Measurements from ENCODE around the gene TFEB.

DNA sequence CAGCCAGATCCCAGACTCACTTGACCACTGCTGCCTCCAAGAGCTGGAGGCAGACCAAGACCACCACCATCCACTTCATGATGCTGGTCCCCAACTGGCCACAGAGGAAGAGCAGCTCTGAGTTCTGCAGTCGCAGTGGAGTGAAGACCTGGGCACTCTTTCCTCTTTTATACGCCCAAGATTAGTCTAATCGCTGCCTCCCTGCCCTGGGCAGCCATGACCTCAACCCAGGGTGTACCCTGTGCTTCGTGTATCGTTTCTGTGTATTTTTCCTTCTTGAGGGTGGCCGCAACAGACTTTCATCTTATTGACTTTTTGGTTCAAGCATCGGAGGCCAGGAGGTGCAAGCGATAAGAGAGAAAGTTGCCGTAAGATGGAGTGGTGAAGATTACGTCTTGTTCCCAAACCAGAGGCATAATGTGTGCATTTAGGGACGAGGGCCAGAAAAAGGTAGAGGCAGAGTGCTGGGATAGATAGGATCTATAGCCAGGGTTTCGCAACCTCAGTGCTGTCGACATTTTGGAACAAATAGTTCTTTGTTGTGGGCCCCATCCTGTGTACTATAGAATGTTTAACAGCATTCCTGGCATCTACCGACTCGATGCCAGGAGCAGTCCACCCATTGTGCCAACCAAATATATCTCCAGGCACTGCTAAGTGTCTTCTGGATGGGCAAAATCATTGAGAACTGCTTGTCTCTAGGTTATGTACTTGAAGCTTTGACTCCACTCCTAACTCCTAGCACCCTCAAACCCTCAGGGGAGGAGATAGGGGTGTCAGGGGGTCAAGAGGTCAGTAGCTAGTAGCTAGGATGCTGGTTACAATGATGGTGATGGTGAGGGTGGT lies 12.1 kb upstream of the TFEB start, which contains the start of gene PGC:
- TF ChIP-seq, protein P1, sequence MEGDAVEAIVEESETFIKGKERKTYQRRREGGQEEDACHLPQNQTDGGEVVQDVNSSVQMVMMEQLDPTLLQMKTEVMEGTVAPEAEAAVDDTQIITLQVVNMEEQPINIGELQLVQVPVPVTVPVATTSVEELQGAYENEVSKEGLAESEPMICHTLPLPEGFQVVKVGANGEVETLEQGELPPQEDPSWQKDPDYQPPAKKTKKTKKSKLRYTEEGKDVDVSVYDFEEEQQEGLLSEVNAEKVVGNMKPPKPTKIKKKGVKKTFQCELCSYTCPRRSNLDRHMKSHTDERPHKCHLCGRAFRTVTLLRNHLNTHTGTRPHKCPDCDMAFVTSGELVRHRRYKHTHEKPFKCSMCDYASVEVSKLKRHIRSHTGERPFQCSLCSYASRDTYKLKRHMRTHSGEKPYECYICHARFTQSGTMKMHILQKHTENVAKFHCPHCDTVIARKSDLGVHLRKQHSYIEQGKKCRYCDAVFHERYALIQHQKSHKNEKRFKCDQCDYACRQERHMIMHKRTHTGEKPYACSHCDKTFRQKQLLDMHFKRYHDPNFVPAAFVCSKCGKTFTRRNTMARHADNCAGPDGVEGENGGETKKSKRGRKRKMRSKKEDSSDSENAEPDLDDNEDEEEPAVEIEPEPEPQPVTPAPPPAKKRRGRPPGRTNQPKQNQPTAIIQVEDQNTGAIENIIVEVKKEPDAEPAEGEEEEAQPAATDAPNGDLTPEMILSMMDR (IDR thresholded peaks at IDR 0.05) = no peak
- TF ChIP-seq POLR2AphosphoS5 (IDR thresholded peaks at IDR 0.05) (no peak), POLR2A (IDR thresholded peaks at IDR 0.05) (no peak)
